Keratinocyte (primary cell): ENCODE measurements around the gene ERBB4. TPM values are rescaled to one million over a fixed set of nuclear protein-coding genes. Genes with fewer than 3 reads are reported as not detected.
A peak's percentile ranks its signal among the peaks of the same experiment; 100 is the strongest.

Source experiments
- DNase-seq: peaks from one replicate; pipeline ENCODE4 v3.0.0-alpha.2; 2011; ENCODE audit warnings: low read depth, missing footprints, low spot score
- FAIRE-seq: peaks from 2 replicates; lab custom pipeline; 2011; peaks lifted over from hg19 to GRCh38; lab: Jason Lieb, UNC
- H2AFZ ChIP-seq: 2 replicates; pipeline ENCODE4 v1.6.0; 2012; ENCODE audit warnings: low read length, control low read depth, inconsistent platforms; ENCODE audit not compliant: control insufficient read depth
- H3K27ac ChIP-seq: 2 replicates; pipeline ENCODE4 v1.5.1; 2011; ENCODE audit warnings: low read length; ENCODE audit not compliant: control insufficient read depth, insufficient read depth
- H3K27me3 ChIP-seq: 3 replicates; pipeline ENCODE4 v1.6.0; 2011; ENCODE audit warnings: low read length; ENCODE audit not compliant: control insufficient read depth, insufficient read depth; ENCODE audit errors: extremely low read depth
- H3K36me3 ChIP-seq, 2 experiments: 2 replicates in 1 of 2; 3 replicates in 1 of 2; pipeline ENCODE4 v1.5.1; 2011; ENCODE audit warnings: low read length in 2 of 2, mild to moderate bottlenecking in 1 of 2; ENCODE audit not compliant: control insufficient read depth in 2 of 2, insufficient read depth in 2 of 2; ENCODE audit errors: extremely low read depth in 1 of 2
- H3K4me1 ChIP-seq: 3 replicates; pipeline ENCODE4 v1.5.1; 2011; ENCODE audit warnings: low read length; ENCODE audit not compliant: control insufficient read depth, insufficient read depth; ENCODE audit errors: extremely low read depth
- H3K4me2 ChIP-seq: 3 replicates; pipeline ENCODE4 v1.6.0; 2011; ENCODE audit warnings: low read depth, low read length; ENCODE audit not compliant: control insufficient read depth, insufficient read depth; ENCODE audit errors: extremely low read depth
- H3K4me3 ChIP-seq, 3 experiments: fragments of 200-600 bp in 1 of 3; sonication (generic) in 1 of 3; 2 replicates in 2 of 3; 3 replicates in 1 of 3; pipeline ENCODE4 v1.5.1; 2011 to 2016; ENCODE audit warnings: low read length in 3 of 3, mild to moderate bottlenecking in 3 of 3, control low read depth in 2 of 3, inconsistent platforms in 1 of 3, low read depth in 1 of 3, mixed read lengths in 1 of 3, mixed run types in 1 of 3, moderate library complexity in 1 of 3; ENCODE audit not compliant: control insufficient read depth in 2 of 3, insufficient read depth in 2 of 3; ENCODE audit errors: extremely low read depth in 1 of 3
- H3K79me2 ChIP-seq: 2 replicates; pipeline ENCODE4 v1.6.0; 2012; ENCODE audit warnings: low read length; ENCODE audit not compliant: control insufficient read depth, insufficient read depth
- H3K9ac ChIP-seq: 3 replicates; pipeline ENCODE4 v1.6.0; 2011; ENCODE audit warnings: low read length; ENCODE audit not compliant: control insufficient read depth, insufficient read depth; ENCODE audit errors: extremely low read depth
- H3K9me1 ChIP-seq: 3 replicates; pipeline ENCODE4 v1.6.0; 2011; ENCODE audit warnings: low read length; ENCODE audit not compliant: control insufficient read depth, insufficient read depth; ENCODE audit errors: extremely low read depth
- H3K9me3 ChIP-seq: 2 replicates; pipeline ENCODE4 v1.5.1; 2012; ENCODE audit warnings: low read depth, low read length; ENCODE audit not compliant: control insufficient read depth
- H4K20me1 ChIP-seq: 3 replicates; pipeline ENCODE4 v1.6.0; 2011; ENCODE audit warnings: low read length; ENCODE audit not compliant: control insufficient read depth, insufficient read depth; ENCODE audit errors: extremely low read depth
- CTCF ChIP-seq, 3 experiments: IDR thresholded peaks in 1 of 3; conservative IDR thresholded peaks in 1 of 3; optimal IDR thresholded peaks in 1 of 3; 2 replicates in 2 of 3; 3 replicates in 1 of 3; pipeline versions ENCODE3 to v1.5.1; 2011; ENCODE audit warnings: low read length in 3 of 3, mild to moderate bottlenecking in 3 of 3, moderate library complexity in 2 of 3, control low read depth in 1 of 3, inconsistent platforms in 1 of 3; ENCODE audit not compliant: insufficient read depth in 2 of 3; ENCODE audit errors: extremely low read depth in 1 of 3
- EZH2 ChIP-seq: IDR thresholded peaks from one replicate; pipeline ENCODE4 v1.6.1; 2012; ENCODE audit warnings: inconsistent platforms, mild to moderate bottlenecking, low read length, moderate library complexity
- dilution Hi-C: fragments of 300-500 bp; cut with MboI; formaldehyde crosslinking; loops from one replicate; pipeline ENCODE4 v1.7.0; 2020; ENCODE audit warnings: low sequenced_read_pairs; ENCODE audit not compliant: extremely low pct_ligation_motif_present
- polyA plus RNA-seq, 5 experiments: library from polyadenylated mRNA; depleted of rRNA in 3 of 5; stranded (reverse) in 3 of 5; stranded (forward) in 1 of 5; unstranded in 1 of 5; fragments of >200 nt; gene quantifications; 1 replicate in 1 of 5; 2 replicates in 3 of 5; 3 replicates in 1 of 5; pipeline versions ENCODE4 v1.2.1 to v1.2.3, GENCODE V29; 2011 to 2012; ENCODE audit warnings: missing spikeins in 2 of 5, low read depth in 1 of 5, low replicate concordance in 1 of 5

ERBB4 gene
- polyA plus RNA-seq, 1 donor (not counting 4 experiments of a cell fraction or from before 2014, with no cell fraction given): 0.01 TPM

DNA sequence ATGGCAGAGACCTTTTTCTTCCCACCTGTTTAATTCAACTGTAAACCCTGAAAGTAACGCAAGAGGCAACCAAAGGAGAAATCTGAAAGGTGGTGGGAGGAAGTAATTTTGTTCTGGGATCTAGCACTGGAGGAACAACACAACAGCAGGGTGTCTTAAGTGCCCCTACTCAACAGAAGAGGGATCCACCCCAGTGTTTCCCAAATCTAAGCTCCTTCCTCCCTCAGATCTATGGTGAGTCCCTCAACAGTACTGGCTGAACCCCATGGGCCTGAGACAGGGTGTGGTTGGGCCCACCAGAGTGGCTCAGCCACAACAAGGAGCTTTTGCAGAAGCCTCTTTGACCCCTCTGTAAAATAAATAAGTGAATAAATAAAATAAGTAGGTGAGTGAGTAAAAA, 790.3 kb downstream of the ERBB4 start:
- Histone ChIP-seq H3K4me1 (no peaks in the 10 kb centered on the region), H3K9me1 (no peaks in the 10 kb centered on the region), H3K36me3 (no peaks in the 10 kb centered on the region), H3K27me3 (no peaks in the 10 kb centered on the region), H3K4me2 (no peak overlapping the region), H4K20me1 (no peaks in the 10 kb centered on the region), H3K9me3 (no peaks in the 10 kb centered on the region), H3K9ac (no peak overlapping the region), H3K79me2 (no peaks in the 10 kb centered on the region), H3K27ac (no peak overlapping the region), H2AFZ (no peak overlapping the region), H3K4me3 (no peak overlapping the region)
- DNase-seq: no peak
- dilution Hi-C loops: no loop called here
- FAIRE-seq: no peak
- TF ChIP-seq EZH2 (no peak), CTCF (optimal IDR thresholded peaks at IDR 0.05 in 1 of 3, IDR thresholded peaks at IDR 0.05 in 1 of 3, conservative IDR thresholded peaks at IDR 0.05 in 1 of 3; ENCODE audit: extremely low read depth in 1 of 3, insufficient read depth in 2 of 3, low read length in 3 of 3) (no peak)

- H3K27ac ChIP-seq: no peak overlapping the region
- dilution Hi-C loops: no loop called here
- H3K27me3 ChIP-seq: no peaks in the 10 kb centered on the region
- no peaks in the 10 kb centered on the region for H3K36me3 ChIP-seq
- TF ChIP-seq CTCF (optimal IDR thresholded peaks at IDR 0.05 in 1 of 3, IDR thresholded peaks at IDR 0.05 in 1 of 3, conservative IDR thresholded peaks at IDR 0.05 in 1 of 3; ENCODE audit: extremely low read depth in 1 of 3, insufficient read depth in 2 of 3, low read length in 3 of 3) (peak; percentile 81 to 88 (median 85)), EZH2 (no peak)
- DNase-seq: peak; percentile 11
- no peak overlapping the region for H3K9ac ChIP-seq
- FAIRE-seq: peak; percentile 69
- H2AFZ ChIP-seq: peak overlapping the region; percentile 20
- no peaks in the 10 kb centered on the region for H4K20me1 ChIP-seq
- no peaks in the 10 kb centered on the region for H3K79me2 ChIP-seq
- no peaks in the 10 kb centered on the region for H3K9me1 ChIP-seq
- no peaks in the 10 kb centered on the region for H3K9me3 ChIP-seq
- H3K4me2 ChIP-seq: no peak overlapping the region
- no peak overlapping the region for H3K4me3 ChIP-seq
- H3K4me1 ChIP-seq: no peaks in the 10 kb centered on the region
Measured at GRCh38 chr2:211745295-211746097, 793.1 kb downstream of the ERBB4 start.
